ENCODE results near the gene VPS13C.

GRCh38 chr15:61839546-61839945, 220.7 kb downstream of the VPS13C start:
- TF ChIP-seq CTCF (IDR thresholded peaks at IDR 0.05) (no peak), POLR2A (IDR thresholded peaks at IDR 0.05) (no peak)

Data from tibial nerve (tissue), 3 donors.